Liver (tissue), 9 donors: ENCODE measurements around the gene SLIT3. TPM values are rescaled to one million over a fixed set of nuclear protein-coding genes. Genes with fewer than 3 reads are reported as not detected.

Experiments used
- DNase-seq: peaks from one replicate; pipeline ENCODE4 v3.0.0-alpha.2; 2017; ENCODE audit warnings: low spot score
- H3K27ac ChIP-seq, 2 donors: one replicate each; pipeline ENCODE4 v1.7.0; 2013; ENCODE audit warnings: inconsistent platforms in 2 of 2, low read length in 2 of 2, control low read depth in 1 of 2, low read depth in 1 of 2, mild to moderate bottlenecking in 1 of 2
- H3K27me3 ChIP-seq, 4 donors: one replicate each; pipeline versions ENCODE4 v1.6.1 to v1.7.0; 2013; ENCODE audit warnings: low read length in 3 of 4, inconsistent platforms in 1 of 4, mild to moderate bottlenecking in 1 of 4, moderate library complexity in 1 of 4; ENCODE audit not compliant: control insufficient read depth in 4 of 4, insufficient read depth in 4 of 4
- H3K36me3 ChIP-seq, 4 donors: one replicate each; pipeline versions ENCODE4 v1.6.1 to v1.7.0; 2013; ENCODE audit warnings: low read length in 3 of 4, mild to moderate bottlenecking in 3 of 4, low read depth in 1 of 4, moderate library complexity in 1 of 4; ENCODE audit not compliant: control insufficient read depth in 4 of 4, insufficient read depth in 3 of 4
- H3K4me1 ChIP-seq, 4 donors: one replicate each; pipeline versions ENCODE4 v1.6.1 to v1.7.0; 2013; ENCODE audit warnings: low read length in 3 of 4, mild to moderate bottlenecking in 3 of 4, moderate library complexity in 1 of 4; ENCODE audit not compliant: control insufficient read depth in 4 of 4, insufficient read depth in 4 of 4
- H3K4me3 ChIP-seq, 3 donors: one replicate each; pipeline versions ENCODE4 v1.6.1 to v1.7.0; 2013; ENCODE audit warnings: low read length in 3 of 3, control low read depth in 1 of 3, low read depth in 1 of 3, mild to moderate bottlenecking in 1 of 3
- H3K9ac ChIP-seq, 2 donors: one replicate each; pipeline ENCODE4 v1.7.0; 2013; ENCODE audit warnings: low read length in 2 of 2, mild to moderate bottlenecking in 2 of 2, moderate library complexity in 2 of 2, control low read depth in 1 of 2, low read depth in 1 of 2
- H3K9me3 ChIP-seq, 4 donors: one replicate each; pipeline versions ENCODE4 v1.6.1 to v1.7.0; 2013; ENCODE audit warnings: low read length in 3 of 4; ENCODE audit not compliant: control insufficient read depth in 4 of 4
- ATF3 ChIP-seq: IDR thresholded peaks from 2 replicates; pipeline ENCODE4 v1.6.1; 2016; ENCODE audit warnings: antibody characterized with exemption
- CTCF ChIP-seq: fragments of 150-350 bp; IDR thresholded peaks from 2 replicates; pipeline ENCODE4 v1.5.1; 2017; ENCODE audit warnings: improper control_type of control experiment, low read depth, low read length; ENCODE audit not compliant: missing input control
- EGR1 ChIP-seq, 2 donors: IDR thresholded peaks; 2 replicates each; pipeline ENCODE4 v1.6.1; 2016 to 2018; ENCODE audit warnings: antibody characterized with exemption in 2 of 2, low read depth in 2 of 2
- FOXA1 ChIP-seq: IDR thresholded peaks from 2 replicates; pipeline ENCODE4 v1.6.1; 2016; ENCODE audit warnings: antibody characterized with exemption
- FOXA2 ChIP-seq: IDR thresholded peaks from 2 replicates; pipeline ENCODE4 v1.6.1; 2016; ENCODE audit warnings: antibody characterized with exemption
- GABPA ChIP-seq, 2 donors: IDR thresholded peaks in 1 of 2; conservative IDR thresholded peaks in 1 of 2; 2 replicates each; pipeline ENCODE4 v1.6.1; 2016; ENCODE audit warnings: antibody characterized with exemption in 2 of 2, mild to moderate bottlenecking in 1 of 2, moderate library complexity in 1 of 2
- HNF4A ChIP-seq, 2 donors: conservative IDR thresholded peaks; 2 replicates each; pipeline ENCODE4 v1.6.1; 2016; ENCODE audit warnings: antibody characterized with exemption in 2 of 2, mild to moderate bottlenecking in 2 of 2
- HNF4G ChIP-seq: IDR thresholded peaks from 2 replicates; pipeline ENCODE4 v1.6.1; 2016; ENCODE audit warnings: antibody characterized with exemption
- JUND ChIP-seq, 2 donors: IDR thresholded peaks; 2 replicates each; pipeline ENCODE4 v1.6.1; 2016; ENCODE audit warnings: antibody characterized with exemption in 2 of 2
- MAX ChIP-seq: IDR thresholded peaks from 2 replicates; pipeline ENCODE4 v1.6.1; 2016; ENCODE audit warnings: antibody characterized with exemption
- NR2F2 ChIP-seq: IDR thresholded peaks from 2 replicates; pipeline ENCODE4 v1.6.1; 2016; ENCODE audit warnings: antibody characterized with exemption
- RAD21 ChIP-seq, 2 donors: IDR thresholded peaks; 2 replicates each; pipeline ENCODE4 v1.6.1; 2016; ENCODE audit warnings: antibody characterized with exemption in 2 of 2, mild to moderate bottlenecking in 2 of 2
- REST ChIP-seq: IDR thresholded peaks from 2 replicates; pipeline ENCODE4 v1.6.1; 2016; ENCODE audit warnings: antibody characterized with exemption, mild to moderate bottlenecking
- RXRA ChIP-seq, 2 donors: IDR thresholded peaks; 2 replicates each; pipeline ENCODE4 v1.6.1; 2017 to 2018; ENCODE audit warnings: antibody characterized with exemption in 2 of 2, mild to moderate bottlenecking in 1 of 2
- SP1 ChIP-seq: IDR thresholded peaks from 2 replicates; pipeline ENCODE4 v1.6.1; 2018; ENCODE audit warnings: antibody characterized with exemption, mild to moderate bottlenecking
- TAF1 ChIP-seq: conservative IDR thresholded peaks from 2 replicates; pipeline ENCODE4 v1.6.1; 2016; ENCODE audit warnings: antibody characterized with exemption, mild to moderate bottlenecking
- YY1 ChIP-seq: IDR thresholded peaks from 2 replicates; pipeline ENCODE4 v1.6.1; 2016; ENCODE audit warnings: antibody characterized with exemption, mild to moderate bottlenecking
- ZBTB33 ChIP-seq: IDR thresholded peaks from 2 replicates; pipeline ENCODE4 v1.6.1; 2016; ENCODE audit warnings: antibody characterized with exemption
- whole genome bisulfite sequencing: extraction: QIAGEN DNeasy Blood & Tissue Kit; methylation state at CpG from one replicate; pipeline ENCODE4 v1.1.7; 2013; 5-methylcytosine and 5-hydroxymethylcytosine counted together
- polyA plus RNA-seq, 2 donors: library from polyadenylated mRNA; stranded (reverse) in 1 of 2; unstranded in 1 of 2; fragments of 200-250 nt in 1 of 2; fragments of >200 nt in 1 of 2; fragmentation: Nextera tagmentation in 1 of 2; extraction: Ambion mirVana in 1 of 2; gene quantifications; one replicate each; pipeline versions ENCODE4 v1.2.1 to v1.2.3, GENCODE V29; 2013 to 2015
- total RNA-seq, 2 donors: library from RNA; depleted of rRNA; stranded (reverse); fragments of >200 nt; gene quantifications; one replicate each; pipeline ENCODE4 v1.2.3, GENCODE V29; 2014
- donor health status: healthy.
- donor health status: healthy.
- donor health status: healthy.
- donor health status: healthy.
- donor health status: healthy.

Gene SLIT3
- total and polyA plus RNA-seq, 4 donors: 0.61 to 1.3 (median 0.91) TPM

GRCh38 chr5:168822745-168823281 is 478.1 kb downstream of the SLIT3 start:
- Histone ChIP-seq H3K9me3 (no peaks in the 10 kb centered on the region), H3K27ac (no peak overlapping the region), H3K36me3 (no peaks in the 10 kb centered on the region), H3K9ac (no peak overlapping the region), H3K27me3 (no peaks in the 10 kb centered on the region), H3K4me3 (no peak overlapping the region), H3K4me1 (peaks cover 1 to 9% (median 6%) of the 10 kb centered on the region in 4 donors)
- WGBS: 93% methylated on average over 10 of the region's 10 CpGs
- TF ChIP-seq EGR1 (IDR thresholded peaks at IDR 0.05; ENCODE audit: low read depth in 2 of 2) (no peak), HNF4G (no peak), ZBTB33 (no peak), CTCF (no peak), ATF3 (no peak), REST (no peak), YY1 (no peak), FOXA1 (no peak), MAX (no peak), RAD21 (IDR thresholded peaks at IDR 0.05) (no peak), RXRA (IDR thresholded peaks at IDR 0.05) (no peak), HNF4A (conservative IDR thresholded peaks at IDR 0.05) (no peak), JUND (IDR thresholded peaks at IDR 0.05) (no peak), NR2F2 (no peak), FOXA2 (no peak), TAF1 (no peak), GABPA (IDR thresholded peaks at IDR 0.05 in 1 of 2, conservative IDR thresholded peaks at IDR 0.05 in 1 of 2) (no peak), SP1 (no peak)
- DNase-seq: no peak
